ENCODE results near the gene SDK2. TPM values are rescaled to one million over a fixed set of nuclear protein-coding genes. Genes with fewer than 3 reads are reported as not detected.
"Not testable (repeated sequence)": the region's sequence is repeated elsewhere in the genome, so short reads cannot be mapped to it uniquely, and the experiment has no call there.

Gene SDK2
- total RNA-seq, 6 experiments from 2014 or later: 0.11 to 0.46 (median 0.25) TPM

DNA sequence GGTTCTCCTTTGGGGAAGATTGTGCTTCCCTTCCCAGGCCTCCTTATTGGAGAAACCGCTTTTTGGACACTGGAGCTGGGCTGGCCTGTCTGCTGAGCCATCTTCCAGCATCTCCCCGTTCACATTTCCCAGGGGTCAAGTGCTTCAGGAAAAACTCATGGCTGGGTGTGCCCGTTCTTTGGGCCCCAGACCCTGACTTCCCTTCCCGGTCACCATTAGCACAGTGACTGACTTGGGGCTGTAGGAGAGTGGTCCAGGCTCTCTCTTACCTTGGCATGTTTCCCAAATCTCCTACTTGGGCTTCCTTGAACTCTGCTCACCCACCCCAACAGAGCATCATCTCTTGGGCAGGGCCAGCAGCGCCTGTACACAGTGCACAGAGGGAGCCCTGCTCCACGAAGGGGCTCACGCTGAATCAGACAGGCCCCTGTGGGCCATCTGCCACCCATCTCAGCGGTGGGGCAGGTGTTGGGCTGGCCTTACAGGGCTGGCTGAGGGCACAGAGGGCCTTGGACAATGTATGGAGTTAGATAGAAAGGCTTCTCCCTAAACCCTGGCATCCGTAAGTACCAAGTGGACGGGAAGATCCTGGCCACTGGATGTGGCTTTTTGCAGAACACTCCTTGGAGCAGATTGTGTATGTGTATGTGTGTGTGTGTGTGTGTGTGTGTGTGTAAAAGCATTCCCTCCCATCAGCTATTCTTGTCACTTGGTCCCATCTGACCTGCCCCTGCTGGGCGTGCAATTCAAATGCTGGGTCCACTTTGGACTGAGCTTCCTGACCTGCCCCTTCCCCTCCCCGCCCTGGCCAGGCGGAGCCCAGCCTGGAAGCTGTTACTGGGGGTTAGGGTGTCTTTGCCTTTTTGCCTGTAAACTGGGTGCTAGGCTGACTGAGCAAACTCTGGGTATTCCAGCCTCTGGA lies 307.6 kb downstream of the SDK2 start:
- no peaks in the 10 kb centered on the region for H3K9me3 ChIP-seq
- H3K27ac ChIP-seq: no peak overlapping the region
- intact Hi-C loops (cut with DNase I): no loop called here
- no peak for DNase-seq
- no peaks in the 10 kb centered on the region for H3K27me3 ChIP-seq
- ATAC-seq: peak in 1 of 4 donors; percentile 11
- no peaks in the 10 kb centered on the region for H3K36me3 ChIP-seq
- WGBS (ENCODE audit: insufficient coverage, low coverage, low lambda C conversion rate, missing lambda C conversion rate): 59% methylated on average over 5 of the region's 13 CpGs
- no peaks in the 10 kb centered on the region for H3K4me1 ChIP-seq
- no peak for TF ChIP-seq CTCF (IDR thresholded peaks at IDR 0.05)
- no peak for TF ChIP-seq POLR2A (IDR thresholded peaks at IDR 0.05)
- no peak overlapping the region for H3K4me3 ChIP-seq

- DNase-seq (no peak), ATAC-seq (no peak)
- intact Hi-C loops (cut with DNase I): no loop called here
- TF ChIP-seq POLR2A (IDR thresholded peaks at IDR 0.05) (no peak), CTCF (IDR thresholded peaks at IDR 0.05) (no peak)
- Histone ChIP-seq H3K36me3 (no peaks in the 10 kb centered on the region), H3K9me3 (no peaks in the 10 kb centered on the region), H3K27me3 (no peaks in the 10 kb centered on the region), H3K27ac (no peak overlapping the region), H3K4me3 (no peak overlapping the region), H3K4me1 (no peaks in the 10 kb centered on the region)
- WGBS (ENCODE audit: insufficient coverage, low coverage, low lambda C conversion rate, missing lambda C conversion rate): 83% methylated on average over 6 of the region's 12 CpGs
These were observed 308.4 kb downstream of the SDK2 start for GRCh38 chr17:73335591-73336407.

GRCh38 chr17:73334771-73335513 lies 309.3 kb downstream of the SDK2 start:
- Histone ChIP-seq H3K27ac (no peak overlapping the region), H3K27me3 (no peaks in the 10 kb centered on the region), H3K36me3 (no peaks in the 10 kb centered on the region), H3K9me3 (no peaks in the 10 kb centered on the region), H3K4me1 (no peaks in the 10 kb centered on the region), H3K4me3 (no peak overlapping the region)
- intact Hi-C loops (cut with DNase I): no loop called here
- TF ChIP-seq POLR2A (IDR thresholded peaks at IDR 0.05) (no peak), CTCF (IDR thresholded peaks at IDR 0.05) (no peak)
- 70% methylated on average over 4 of the region's 12 CpGs for WGBS (ENCODE audit: insufficient coverage, low coverage, low lambda C conversion rate, missing lambda C conversion rate)
- DNase-seq: no peak
- ATAC-seq: no peak

DNA sequence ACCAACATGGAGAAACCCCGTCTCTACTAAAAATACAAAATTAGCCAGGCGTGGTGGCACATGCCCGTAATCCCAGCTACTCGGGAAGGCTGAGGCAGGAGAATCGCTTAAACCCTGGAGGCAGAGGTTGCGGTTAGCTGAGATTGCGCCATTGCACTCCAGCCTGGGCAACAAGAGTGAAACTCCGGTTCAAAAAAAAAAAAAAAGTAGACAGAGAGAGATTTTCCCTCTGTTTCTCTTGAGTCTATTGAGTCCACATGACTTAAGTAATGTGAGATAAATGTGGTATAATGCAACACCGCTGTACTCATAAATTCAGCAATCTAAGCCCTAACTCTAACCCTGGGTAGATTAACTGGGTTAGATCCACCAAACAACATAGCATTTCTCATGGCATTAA lies 310.8 kb downstream of the SDK2 start:
- H3K4me1 ChIP-seq; H3K4me3 ChIP-seq; H3K36me3 ChIP-seq; H3K27me3 ChIP-seq; DNase-seq; ATAC-seq; H3K9me3 ChIP-seq; H3K27ac ChIP-seq; intact Hi-C loops (cut with DNase I): not testable (repeated sequence)
- WGBS (ENCODE audit: insufficient coverage, low coverage, low lambda C conversion rate, missing lambda C conversion rate): 77% methylated on average over 9 of the region's 9 CpGs

Measured in right lobe of liver (tissue), 6 donors.